ENCODE measurements around the gene RAB5IF. TPM values are rescaled to one million over a fixed set of nuclear protein-coding genes. Genes with fewer than 3 reads are reported as not detected.
A peak's percentile ranks its signal among the peaks of the same experiment; 100 is the strongest.

RAB5IF gene
- total and polyA plus RNA-seq, 5 experiments from 2014 or later = 58.1 to 141 (median 113) TPM

DNA sequence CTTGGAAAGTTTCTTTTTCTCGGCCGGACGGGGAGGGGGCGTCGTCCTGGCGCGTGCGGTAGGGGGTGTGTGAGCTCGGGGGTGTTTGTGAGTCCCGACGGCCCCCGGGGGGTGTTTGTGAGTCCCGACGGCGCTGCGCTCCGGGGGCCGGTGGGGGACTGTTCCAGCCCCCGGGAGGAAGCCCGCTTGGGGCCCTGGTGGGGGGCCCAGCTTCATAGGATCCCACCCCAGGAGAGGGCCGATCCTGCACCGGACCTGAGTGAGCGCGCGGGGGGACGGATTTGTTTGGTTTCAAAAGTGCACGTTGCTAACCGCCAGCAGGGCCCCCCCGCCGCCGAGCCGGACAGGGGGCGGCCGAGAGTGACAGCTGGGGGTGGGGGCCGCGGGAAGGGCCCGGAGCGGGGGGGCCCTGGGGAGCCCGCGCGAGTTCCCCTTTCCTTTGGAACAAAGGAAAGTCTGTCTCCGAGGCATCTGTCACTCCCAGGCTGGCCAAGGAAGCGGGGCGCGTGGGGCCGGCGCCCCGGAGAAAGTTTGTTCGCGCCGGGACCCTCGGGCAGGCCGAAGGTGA is 31.7 kb upstream of the RAB5IF start:
- Mint-ChIP-seq H3K4me1 (peaks cover 25 to 60% (median 39%) of the 10 kb centered on the region in 4 donors), H3K9me3 (no peaks in the 10 kb centered on the region), H3K36me3 (peaks cover 0 to 14% (median 0%) of the 10 kb centered on the region in 3 donors), H3K4me3 (peak overlapping the region; percentile 33 to 97 (median 84)), H3K27me3 (no peaks in the 10 kb centered on the region), H3K27ac (peak overlapping the region in 8 of 10 donors; percentile 87 to 98 (median 94))
- POLR2A ChIA-PET = interaction anchor here (0.9 to 18.2 kb wide), 8 partner anchors 12 to 401 kb away, joined by 3 to 448 read pairs (median 8); partner anchors contain the start of genes RAB5IF and SLA2
- ATAC-seq = peak; percentile 4 to 9
- peak in 5 of 10 donors; percentile 29 to 72 (median 46) for DNase-seq

DNA sequence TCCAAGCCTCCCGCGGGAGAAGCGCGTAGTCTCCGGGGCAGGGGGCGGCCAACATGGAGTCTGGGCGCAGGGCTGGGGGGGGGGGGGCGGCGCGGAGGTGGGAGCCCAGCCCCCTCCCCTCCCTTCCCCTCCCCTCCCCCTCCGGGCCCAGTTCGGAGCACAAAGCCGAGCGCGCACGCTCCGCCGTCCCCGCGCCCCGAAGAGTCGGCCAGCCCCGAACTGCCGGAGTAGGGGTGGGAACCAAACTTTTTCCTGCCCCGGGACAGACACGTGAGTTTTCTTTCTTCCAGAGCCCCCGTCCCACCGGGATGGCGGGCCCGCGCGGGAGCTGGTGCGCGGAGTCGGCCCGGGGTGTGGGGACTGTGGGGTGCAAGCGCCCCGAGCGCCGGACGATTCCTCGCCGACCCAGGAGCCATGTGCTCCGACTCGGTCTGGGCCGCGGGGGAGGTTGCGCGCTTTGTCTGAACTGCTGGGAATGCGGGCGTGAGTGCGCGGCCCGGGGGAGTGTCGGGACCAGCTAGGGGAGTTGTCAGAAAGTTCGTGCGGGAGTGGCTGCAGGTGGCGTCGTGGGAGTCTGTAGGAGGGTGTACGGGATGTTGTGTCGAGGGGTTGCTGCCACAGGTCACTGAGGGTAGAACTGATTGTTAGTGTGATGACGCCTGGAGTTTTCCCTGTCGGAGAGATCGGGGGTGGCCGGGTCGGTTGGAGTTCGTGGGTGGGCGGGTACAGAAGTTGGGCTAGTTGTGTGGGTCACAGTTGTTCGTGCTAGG is 31.0 kb upstream of the RAB5IF start:
- ATAC-seq (peak; percentile 18 to 39), DNase-seq (peak; percentile 41 to 81 (median 62))
- Mint-ChIP-seq H3K27me3 (no peaks in the 10 kb centered on the region), H3K4me3 (peak overlapping the region; percentile 85 to 97 (median 93)), H3K9me3 (no peaks in the 10 kb centered on the region), H3K36me3 (peaks cover 0 to 20% (median 0%) of the 10 kb centered on the region in 3 donors), H3K4me1 (peaks cover 25 to 58% (median 39%) of the 10 kb centered on the region in 4 donors), H3K27ac (peak overlapping the region; percentile 93 to 99 (median 96))
- POLR2A ChIA-PET = interaction anchor here (0.6 to 18.2 kb wide), 8 partner anchors 13 to 356 kb away, joined by 3 to 448 read pairs (median 8); partner anchors contain the start of genes RAB5IF and SLA2

DNA sequence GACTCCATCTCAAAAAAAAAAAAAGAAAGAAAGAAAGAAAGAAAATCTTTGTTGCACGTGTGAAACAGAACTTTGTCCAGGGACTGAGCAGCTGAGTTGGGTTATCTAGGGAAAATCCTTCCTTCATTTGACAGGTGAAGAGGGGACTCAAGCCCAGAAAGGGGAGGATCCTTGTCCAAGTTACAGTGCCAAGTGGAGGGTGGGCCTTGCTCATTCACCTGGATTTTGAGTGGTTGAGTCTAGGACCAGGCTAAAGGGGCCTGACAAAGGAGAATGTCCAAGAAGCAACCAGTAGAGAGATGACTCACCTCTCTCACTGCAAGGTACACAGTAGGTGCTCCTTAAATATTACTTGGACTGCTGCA is 29.5 kb upstream of the RAB5IF start:
- peak overlapping the region; percentile 85 to 97 (median 93) for H3K4me3 Mint-ChIP-seq
- DNase-seq (no peak), ATAC-seq (no peak)
- POLR2A ChIA-PET = interaction anchor here (0.6 to 18.2 kb wide), 3 partner anchors 19 to 1317 kb away, joined by 3 to 448 read pairs (median 3); partner anchors contain the start of gene RAB5IF
- peak overlapping the region; percentile 93 to 99 (median 96) for H3K27ac Mint-ChIP-seq
- peaks cover 27 to 60% (median 44%) of the 10 kb centered on the region in 4 donors for H3K4me1 Mint-ChIP-seq
- H3K27me3 Mint-ChIP-seq = no peaks in the 10 kb centered on the region
- peaks cover 0 to 33% (median 5%) of the 10 kb centered on the region in 3 donors for H3K36me3 Mint-ChIP-seq
- H3K9me3 Mint-ChIP-seq = no peaks in the 10 kb centered on the region

DNA sequence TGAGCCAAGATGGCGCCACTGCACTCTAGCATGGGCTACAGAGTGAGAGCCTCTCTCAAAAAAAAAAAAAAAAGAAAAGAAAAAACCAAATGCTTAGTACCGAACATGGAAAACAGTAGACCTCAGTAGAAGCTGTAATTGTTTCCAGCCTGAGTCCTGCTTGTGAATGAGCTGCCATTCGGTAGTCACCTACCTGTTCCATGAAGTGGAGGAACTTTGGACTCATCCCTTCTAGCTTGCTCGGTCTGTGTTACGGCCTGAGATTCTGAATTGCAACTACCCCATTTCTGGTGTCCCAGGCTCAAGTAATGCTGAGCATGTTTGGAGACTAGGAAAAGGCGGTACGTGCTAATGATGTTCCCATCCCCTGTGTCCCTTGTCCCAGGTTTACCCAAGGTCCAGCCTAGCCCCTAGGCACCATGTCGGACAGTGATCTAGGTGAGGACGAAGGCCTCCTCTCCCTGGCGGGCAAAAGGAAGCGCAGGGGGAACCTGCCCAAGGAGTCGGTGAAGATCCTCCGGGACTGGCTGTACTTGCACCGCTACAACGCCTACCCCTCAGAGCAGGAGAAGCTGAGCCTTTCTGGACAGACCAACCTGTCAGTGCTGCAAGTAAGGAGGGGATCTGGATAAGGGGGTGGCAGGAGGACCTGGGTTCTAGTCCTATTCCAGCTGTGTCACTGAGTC is 27.1 kb upstream of the RAB5IF start:
- H3K27me3 Mint-ChIP-seq = no peaks in the 10 kb centered on the region

DNA sequence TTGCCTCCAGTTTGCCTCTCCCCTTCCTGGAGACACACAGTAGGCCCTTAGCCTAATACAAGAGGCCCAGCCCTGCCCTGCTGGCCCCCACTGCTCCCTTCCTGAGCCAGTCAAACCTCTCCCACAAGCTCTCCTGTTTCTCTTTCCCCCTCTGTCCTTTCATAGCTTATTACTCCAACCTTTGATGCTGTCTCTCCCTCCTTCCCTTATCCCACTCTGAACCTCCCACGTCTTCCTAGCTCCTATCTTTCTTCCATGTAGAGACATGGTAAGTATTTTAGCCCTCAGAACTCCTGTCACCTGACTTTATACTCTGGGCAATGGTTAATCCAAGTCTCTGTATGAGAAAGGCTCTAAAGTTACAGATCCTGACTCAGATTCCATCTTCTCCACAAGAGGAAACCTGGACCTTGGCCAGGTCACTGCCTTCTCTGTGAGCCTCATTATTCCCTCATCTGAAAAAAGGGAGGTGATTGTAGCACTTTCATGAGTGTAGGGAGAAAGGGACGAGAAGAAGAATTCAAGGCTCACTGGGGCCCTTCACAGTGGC is 25.5 kb upstream of the RAB5IF start:
- peaks cover 5 to 61% (median 11%) of the 10 kb centered on the region in 3 donors for H3K36me3 Mint-ChIP-seq
- ATAC-seq = no peak
- POLR2A ChIA-PET = interaction anchor here (0.5 to 18.2 kb wide), 3 partner anchors 15 to 784 kb away, joined by 6 to 448 read pairs (median 6); partner anchors contain the start of gene RAB5IF

More for the DNA sequence above, 27.1 kb upstream of the RAB5IF start:
- Mint-ChIP-seq H3K27ac (peak overlapping the region in 6 of 10 donors; percentile 5 to 67 (median 48)), H3K4me1 (peaks cover 21 to 57% (median 38%) of the 10 kb centered on the region in 4 donors), H3K36me3 (peaks cover 5 to 52% (median 11%) of the 10 kb centered on the region in 3 donors), H3K9me3 (no peaks in the 10 kb centered on the region), H3K4me3 (peak overlapping the region in 1 of 10 donors; percentile 24)
- POLR2A ChIA-PET = interaction anchor here (1.6 to 18.2 kb wide), 2 partner anchors 16 to 300 kb away, joined by 4 to 448 read pairs; partner anchors contain the start of gene RAB5IF
- no peak for ATAC-seq
- no peak for DNase-seq

DNA sequence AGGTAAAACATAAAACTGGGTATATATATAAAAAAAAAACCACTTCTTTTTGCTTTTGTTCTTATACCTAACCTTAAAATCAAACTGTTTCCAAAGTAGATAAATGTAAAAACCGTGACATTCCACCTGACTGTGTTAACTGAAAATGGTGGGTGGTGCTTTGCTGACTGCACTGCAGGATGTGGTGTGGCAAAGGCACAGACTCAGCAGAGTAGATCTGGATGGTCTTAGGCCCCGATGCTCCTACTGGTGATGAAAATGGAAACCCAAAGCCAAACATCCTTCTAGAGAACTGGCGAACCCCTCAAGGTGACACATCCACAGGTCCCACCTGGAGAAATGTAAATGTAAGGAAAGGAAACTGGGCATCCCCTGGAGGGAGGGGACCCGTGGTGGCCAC is 23.3 kb upstream of the RAB5IF start:
- H3K4me1 Mint-ChIP-seq = peaks cover 16 to 47% (median 27%) of the 10 kb centered on the region in 4 donors
- peaks cover 5 to 63% (median 11%) of the 10 kb centered on the region in 3 donors for H3K36me3 Mint-ChIP-seq
- H3K27me3 Mint-ChIP-seq = no peaks in the 10 kb centered on the region
- ATAC-seq (peak; percentile 82 to 96), DNase-seq (peak in 4 of 10 donors; percentile 31 to 53 (median 44))
- no peaks in the 10 kb centered on the region for H3K9me3 Mint-ChIP-seq
- peak overlapping the region in 7 of 10 donors; percentile 6 to 59 (median 26) for H3K4me3 Mint-ChIP-seq
- POLR2A ChIA-PET = interaction anchor here (18.2 to 25.2 kb wide), 2 partner anchors 8 to 12 kb away, joined by 448 read pairs; partner anchors contain the start of genes RAB5IF and TGIF2
- H3K27ac Mint-ChIP-seq = peak overlapping the region; percentile 80 to 91 (median 86)

More for the DNA sequence above, 25.5 kb upstream of the RAB5IF start:
- peaks cover 18 to 53% (median 34%) of the 10 kb centered on the region in 4 donors for H3K4me1 Mint-ChIP-seq
- H3K27ac Mint-ChIP-seq = peak overlapping the region in 9 of 10 donors; percentile 57 to 91 (median 66)
- H3K27me3 Mint-ChIP-seq = no peaks in the 10 kb centered on the region
- DNase-seq = no peak
- H3K9me3 Mint-ChIP-seq = no peaks in the 10 kb centered on the region
- H3K4me3 Mint-ChIP-seq = peak overlapping the region in 1 of 10 donors; percentile 28

DNA sequence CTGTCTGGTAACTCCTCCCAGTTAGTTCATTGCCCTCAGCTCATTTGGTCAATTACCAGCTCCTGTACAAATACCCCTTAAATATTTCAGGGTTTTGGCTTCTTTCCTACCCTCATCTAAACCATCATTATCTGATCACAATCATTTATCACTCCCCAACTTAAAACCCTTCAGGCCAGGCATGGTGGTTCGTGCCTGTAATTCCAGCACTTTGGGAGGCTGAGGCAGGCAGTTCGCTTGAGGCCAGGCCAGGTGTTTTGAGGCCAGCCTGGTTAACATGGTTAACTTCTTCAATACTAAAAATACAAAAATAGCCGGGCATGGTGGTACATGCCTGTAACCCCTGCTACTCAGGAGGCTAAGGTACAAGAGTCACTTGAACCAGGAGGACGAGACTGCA is 22.8 kb upstream of the RAB5IF start:
- no peak for DNase-seq
- Mint-ChIP-seq H3K27me3 (no peaks in the 10 kb centered on the region), H3K9me3 (no peaks in the 10 kb centered on the region), H3K4me1 (peaks cover 16 to 47% (median 32%) of the 10 kb centered on the region in 4 donors), H3K4me3 (peak overlapping the region in 1 of 10 donors; percentile 34), H3K27ac (peak overlapping the region; percentile 58 to 91 (median 86)), H3K36me3 (peaks cover 5 to 66% (median 11%) of the 10 kb centered on the region in 3 donors)
- no peak for ATAC-seq
- POLR2A ChIA-PET = interaction anchor here (1.7 to 25.2 kb wide), 3 partner anchors 9 to 63 kb away, joined by 3 to 448 read pairs (median 448); partner anchors contain the start of genes RAB5IF, SLA2 and TGIF2

DNA sequence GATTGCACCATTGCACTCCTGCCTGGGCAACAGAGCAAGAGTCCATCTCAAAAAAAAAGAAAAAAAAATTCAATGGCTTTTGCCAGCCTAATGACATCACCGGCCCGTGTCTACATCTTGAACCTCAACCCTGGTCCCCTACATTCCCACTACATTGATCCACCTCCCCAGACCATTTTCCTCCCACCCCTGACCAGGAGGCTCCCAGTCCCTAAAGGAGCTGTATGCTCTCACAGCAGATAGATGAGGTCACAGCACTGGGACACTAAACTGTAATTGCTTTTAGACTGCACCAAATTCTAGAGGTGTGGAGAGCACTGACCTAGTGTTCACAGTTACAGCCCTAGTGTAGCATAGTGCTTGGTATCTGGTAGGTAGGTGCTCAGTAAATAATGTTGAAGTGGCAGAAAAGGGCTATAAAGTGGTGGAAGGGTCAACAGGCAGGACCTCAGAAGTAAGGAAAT is 21.5 kb upstream of the RAB5IF start:
- no peaks in the 10 kb centered on the region for H3K27me3 Mint-ChIP-seq
- POLR2A ChIA-PET = interaction anchor here (1.0 to 25.2 kb wide), 3 partner anchors 10 to 62 kb away, joined by 3 to 448 read pairs (median 5); partner anchors contain the start of genes SLA2 and TGIF2
- no peak for ATAC-seq
- peak overlapping the region in 9 of 10 donors; percentile 18 to 88 (median 69) for H3K27ac Mint-ChIP-seq
- no peaks in the 10 kb centered on the region for H3K9me3 Mint-ChIP-seq
- no peak for DNase-seq
- H3K4me3 Mint-ChIP-seq = no peak overlapping the region
- peaks cover 5 to 58% (median 11%) of the 10 kb centered on the region in 3 donors for H3K36me3 Mint-ChIP-seq
- peaks cover 17 to 41% (median 36%) of the 10 kb centered on the region in 4 donors for H3K4me1 Mint-ChIP-seq

DNA sequence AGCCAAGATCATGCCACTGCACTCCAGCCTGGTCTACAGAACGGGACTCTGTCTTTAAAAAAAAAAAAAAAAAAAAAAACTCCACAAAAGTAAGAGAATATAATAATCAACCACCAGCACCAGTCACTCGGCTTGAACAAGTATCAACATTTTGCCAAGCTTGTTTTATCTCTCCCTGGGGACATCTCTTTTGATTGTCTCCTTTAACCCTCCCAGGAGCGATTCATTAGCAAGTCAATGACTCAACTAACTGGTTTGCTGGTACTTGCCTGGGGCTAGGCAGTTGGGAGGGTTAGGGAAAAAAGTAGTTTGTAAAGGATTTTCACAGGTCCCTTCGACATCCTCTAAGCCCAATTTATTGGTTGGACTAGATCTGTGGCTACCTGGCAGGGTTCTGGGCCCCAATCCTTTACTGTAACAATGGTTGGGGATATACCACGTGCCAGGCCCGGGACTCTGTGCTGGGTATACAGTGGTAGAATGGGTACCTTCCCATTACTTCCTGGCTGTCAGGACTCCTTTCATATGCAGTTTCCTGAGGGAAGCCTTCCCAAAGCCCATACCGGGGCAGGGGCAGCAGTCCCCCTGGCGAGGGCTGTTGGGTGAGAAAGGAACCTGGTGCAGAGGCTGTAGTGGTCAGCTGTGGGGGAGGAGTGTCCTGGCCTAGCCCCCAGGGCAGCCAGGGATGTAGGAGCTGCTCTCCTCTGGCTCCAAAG is 20.0 kb upstream of the RAB5IF start:
- H3K4me3 Mint-ChIP-seq = no peak overlapping the region
- no peaks in the 10 kb centered on the region for H3K9me3 Mint-ChIP-seq
- peaks cover 16 to 39% (median 30%) of the 10 kb centered on the region in 4 donors for H3K4me1 Mint-ChIP-seq
- H3K27ac Mint-ChIP-seq = peak overlapping the region in 5 of 10 donors; percentile 21 to 81 (median 53)
- POLR2A ChIA-PET = interaction anchor here (25.2 kb wide), 1 partner anchor 11 kb away, joined by 448 read pairs; the partner anchor contains the start of gene TGIF2
- H3K36me3 Mint-ChIP-seq = peaks cover 5 to 54% (median 6%) of the 10 kb centered on the region in 3 donors
- no peak for DNase-seq
- no peaks in the 10 kb centered on the region for H3K27me3 Mint-ChIP-seq
- ATAC-seq = no peak

DNA sequence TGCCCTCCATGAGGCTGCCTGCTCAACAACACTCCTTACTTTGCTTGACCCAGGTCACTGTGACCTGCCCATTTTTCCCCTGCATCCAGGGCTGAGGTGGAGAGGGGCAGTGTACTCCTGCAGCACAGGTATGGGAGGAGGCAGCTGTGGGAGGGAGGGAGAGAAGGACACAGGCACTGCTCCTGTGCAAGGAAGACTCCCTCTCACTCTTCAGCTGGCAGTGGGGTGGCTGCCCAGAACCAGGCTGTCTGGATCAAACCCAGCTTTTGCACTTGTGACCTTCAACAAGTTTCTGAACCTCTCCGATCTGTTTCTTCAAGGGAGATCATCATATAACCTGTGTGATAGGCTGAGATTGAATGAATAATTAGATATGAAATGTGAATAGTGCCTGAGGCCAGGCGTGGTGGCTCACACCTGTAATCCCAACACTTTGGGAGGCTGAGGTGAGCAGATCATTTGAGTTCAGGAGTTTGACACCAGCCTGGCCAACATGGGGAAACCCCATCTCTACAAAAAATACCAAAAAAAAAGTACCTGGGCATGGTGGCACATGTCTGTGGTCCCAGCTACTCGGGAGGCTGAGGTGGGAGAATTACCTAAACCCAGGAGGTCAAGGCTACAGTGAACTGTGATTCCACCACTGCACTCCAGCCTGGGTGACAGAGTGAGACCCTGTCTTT is 18.1 kb upstream of the RAB5IF start:
- POLR2A ChIA-PET = interaction anchor here (0.7 to 25.2 kb wide), 4 partner anchors 10 to 1820 kb away, joined by 3 to 448 read pairs (median 5); partner anchors contain the start of gene TGIF2
- peaks cover under 1 to 53% (median 5%) of the 10 kb centered on the region in 3 donors for H3K36me3 Mint-ChIP-seq
- no peaks in the 10 kb centered on the region for H3K9me3 Mint-ChIP-seq
- H3K4me3 Mint-ChIP-seq = no peak overlapping the region
- peaks cover 16 to 41% (median 34%) of the 10 kb centered on the region in 4 donors for H3K4me1 Mint-ChIP-seq
- DNase-seq (no peak), ATAC-seq (peak in 1 of 2 donors; percentile 12)
- H3K27me3 Mint-ChIP-seq = no peaks in the 10 kb centered on the region
- peak overlapping the region in 9 of 10 donors; percentile 53 to 84 (median 75) for H3K27ac Mint-ChIP-seq
